Smooth muscle cell (in vitro differentiated cells): Measurements from ENCODE around the gene DENND1A. TPM values are rescaled to one million over a fixed set of nuclear protein-coding genes. Genes with fewer than 3 reads are reported as not detected.

ENCODE experiments used
- DNase-seq: peaks from one replicate; lab custom pipeline; 2025; ENCODE audit not compliant: unreplicated experiment; lab: John Stamatoyannopoulos, UW
- H2AFZ ChIP-seq: fragments of 200-600 bp; sonication (generic); 2 replicates; pipeline ENCODE4 v1.6.0; 2016; ENCODE audit warnings: antibody characterized with exemption, low read depth, mild to moderate bottlenecking
- H3F3A ChIP-seq: fragments of 200-600 bp; sonication (generic); 2 replicates; pipeline ENCODE4 v1.6.0; 2017; ENCODE audit warnings: antibody characterized with exemption, low read depth
- H3K27ac ChIP-seq: fragments of 200-600 bp; sonication (generic); 2 replicates; pipeline ENCODE4 v1.5.1; 2016; ENCODE audit warnings: low read depth, mild to moderate bottlenecking
- H3K27me3 ChIP-seq: fragments of 200-600 bp; sonication (generic); 2 replicates; pipeline ENCODE4 v1.6.1; 2016; ENCODE audit warnings: low read depth, mild to moderate bottlenecking
- H3K36me3 ChIP-seq: fragments of 200-600 bp; sonication (generic); 2 replicates; pipeline ENCODE4 v1.5.1; 2016; ENCODE audit warnings: low read depth
- H3K4me1 ChIP-seq: fragments of 200-600 bp; sonication (generic); 2 replicates; pipeline ENCODE4 v1.5.1; 2016; ENCODE audit warnings: low read depth
- H3K4me2 ChIP-seq: fragments of 200-600 bp; sonication (generic); 2 replicates; pipeline ENCODE4 v1.6.0; 2016; ENCODE audit warnings: mild to moderate bottlenecking
- H3K4me3 ChIP-seq: fragments of 200-600 bp; sonication (generic); 2 replicates; pipeline ENCODE4 v1.5.1; 2016; ENCODE audit warnings: mild to moderate bottlenecking
- H3K79me2 ChIP-seq: fragments of 200-600 bp; sonication (generic); 2 replicates; pipeline ENCODE4 v1.6.0; 2016; ENCODE audit warnings: low read depth, mild to moderate bottlenecking
- H3K9ac ChIP-seq: fragments of 200-600 bp; sonication (generic); 2 replicates; pipeline ENCODE4 v1.6.0; 2016; ENCODE audit warnings: low read depth
- H3K9me3 ChIP-seq: fragments of 200-600 bp; sonication (generic); replicated peaks from 2 replicates; pipeline ENCODE4 v1.5.1; 2016; ENCODE audit warnings: low read depth
- H4K20me1 ChIP-seq: fragments of 200-600 bp; sonication (generic); 2 replicates; pipeline ENCODE4 v1.6.0; 2016; ENCODE audit warnings: low read depth
- WGBS: methylation state at CpG from one replicate; pipeline ENCODE4 v1.1.7; 2016; ENCODE audit warnings: low lambda C conversion rate; 5-methylcytosine and 5-hydroxymethylcytosine counted together
- polyA plus RNA-seq: library from polyadenylated mRNA; unstranded; fragments of >200 nt; fragmentation: Nextera tagmentation; extraction: Ambion mirVana; gene quantifications from 2 replicates; pipeline ENCODE4 v1.2.1, GENCODE V29; 2016
- total RNA-seq: library from RNA; depleted of rRNA; stranded (reverse); fragments of >200 nt; gene quantifications from 2 replicates; pipeline ENCODE4 v1.2.3, GENCODE V29; 2014
- TF ChIP-seq, protein P1 (sequence below): fragments of 200-600 bp; sonication (generic); IDR thresholded peaks from 2 replicates; pipeline ENCODE4 v1.5.1; 2017; ENCODE audit warnings: borderline replicate concordance, mild to moderate bottlenecking, antibody characterized with exemption; ENCODE audit not compliant: insufficient read depth, poor library complexity, severe bottlenecking

Gene DENND1A
- total and polyA plus RNA-seq, 2 experiments from 2014 or later: 8.1 to 20.2 TPM

DNA sequence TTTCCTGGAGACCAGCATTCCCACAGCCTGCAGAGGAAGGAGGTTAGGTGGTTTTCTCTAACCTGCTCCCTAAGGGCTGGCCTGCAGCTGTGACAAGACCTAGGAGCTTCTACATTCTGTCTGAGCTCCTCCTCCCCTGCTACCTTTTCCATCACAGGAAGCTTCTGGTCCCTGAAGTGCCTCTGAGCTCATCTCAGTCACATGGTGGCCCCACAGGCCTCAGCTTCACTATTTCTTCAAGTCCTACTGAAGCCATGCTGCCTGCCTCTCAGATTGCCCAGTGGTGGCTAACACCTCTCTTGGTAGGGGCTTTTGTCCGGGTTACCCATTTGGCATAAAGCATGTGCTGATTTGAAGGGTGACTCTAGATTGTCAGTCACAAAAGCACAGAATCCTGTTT, 314.5 kb downstream of the DENND1A start:
- 87% methylated on average over 1 of the region's 1 CpG for WGBS
- TF ChIP-seq, protein P1, sequence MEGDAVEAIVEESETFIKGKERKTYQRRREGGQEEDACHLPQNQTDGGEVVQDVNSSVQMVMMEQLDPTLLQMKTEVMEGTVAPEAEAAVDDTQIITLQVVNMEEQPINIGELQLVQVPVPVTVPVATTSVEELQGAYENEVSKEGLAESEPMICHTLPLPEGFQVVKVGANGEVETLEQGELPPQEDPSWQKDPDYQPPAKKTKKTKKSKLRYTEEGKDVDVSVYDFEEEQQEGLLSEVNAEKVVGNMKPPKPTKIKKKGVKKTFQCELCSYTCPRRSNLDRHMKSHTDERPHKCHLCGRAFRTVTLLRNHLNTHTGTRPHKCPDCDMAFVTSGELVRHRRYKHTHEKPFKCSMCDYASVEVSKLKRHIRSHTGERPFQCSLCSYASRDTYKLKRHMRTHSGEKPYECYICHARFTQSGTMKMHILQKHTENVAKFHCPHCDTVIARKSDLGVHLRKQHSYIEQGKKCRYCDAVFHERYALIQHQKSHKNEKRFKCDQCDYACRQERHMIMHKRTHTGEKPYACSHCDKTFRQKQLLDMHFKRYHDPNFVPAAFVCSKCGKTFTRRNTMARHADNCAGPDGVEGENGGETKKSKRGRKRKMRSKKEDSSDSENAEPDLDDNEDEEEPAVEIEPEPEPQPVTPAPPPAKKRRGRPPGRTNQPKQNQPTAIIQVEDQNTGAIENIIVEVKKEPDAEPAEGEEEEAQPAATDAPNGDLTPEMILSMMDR: no peak
- H2AFZ ChIP-seq: no peak overlapping the region
- H4K20me1 ChIP-seq: no peaks in the 10 kb centered on the region
- H3K79me2 ChIP-seq: no peaks in the 10 kb centered on the region
- DNase-seq: no peak
- no peaks in the 10 kb centered on the region for H3F3A ChIP-seq
- H3K9ac ChIP-seq: no peak overlapping the region
- no peak overlapping the region for H3K27ac ChIP-seq
- no peaks in the 10 kb centered on the region for H3K36me3 ChIP-seq
- no peaks in the 10 kb centered on the region for H3K27me3 ChIP-seq
- H3K9me3 ChIP-seq: no peaks in the 10 kb centered on the region
- no peak overlapping the region for H3K4me3 ChIP-seq
- H3K4me2 ChIP-seq: no peak overlapping the region
- no peaks in the 10 kb centered on the region for H3K4me1 ChIP-seq

DNA sequence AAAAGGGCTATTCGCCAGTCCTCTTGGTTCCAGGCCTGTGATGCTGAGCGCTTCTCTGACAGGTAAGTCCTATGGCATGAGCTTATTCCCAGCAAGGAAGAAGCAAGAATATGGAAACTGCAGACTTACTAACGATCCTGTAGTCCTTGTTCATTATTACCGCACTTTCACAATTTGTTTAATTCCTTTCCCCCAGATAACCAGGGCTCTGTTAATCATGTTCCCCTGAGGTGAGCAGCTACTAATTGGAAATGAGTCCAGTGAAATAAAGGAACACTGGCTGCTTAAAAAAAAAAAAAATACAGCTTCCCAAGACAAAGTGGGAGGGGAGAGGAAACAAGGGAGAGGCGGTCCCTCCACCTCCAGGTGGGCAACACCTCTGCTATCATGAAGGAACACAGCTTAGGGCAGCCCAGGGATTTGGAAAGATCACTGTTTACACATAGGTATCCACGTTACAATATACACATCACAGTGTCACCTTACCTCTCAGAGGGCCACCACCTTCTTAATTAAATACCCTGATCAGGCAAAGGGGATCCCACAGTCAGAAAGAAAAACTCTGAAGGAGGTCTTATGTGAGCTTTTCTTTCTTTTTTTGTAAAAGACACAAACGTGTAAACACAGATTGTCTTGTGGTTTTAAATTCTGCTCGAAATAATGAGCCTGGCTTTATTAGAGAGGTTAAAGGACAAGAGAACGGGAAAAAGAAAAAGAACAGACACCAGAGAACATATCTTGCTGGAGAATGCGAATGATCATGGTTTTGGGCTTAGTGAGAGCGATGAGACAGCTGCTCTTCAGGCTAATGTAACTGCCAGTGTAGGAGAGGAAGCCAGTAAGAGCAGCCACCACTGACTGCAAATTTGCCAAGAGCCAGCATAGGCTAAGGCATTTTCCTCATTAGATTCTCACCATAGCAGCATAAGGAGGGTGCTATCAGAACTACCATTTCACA, 315.3 kb downstream of the DENND1A start:
- no peaks in the 10 kb centered on the region for H3K9me3 ChIP-seq
- TF ChIP-seq, protein P1: no peak
- no peak overlapping the region for H2AFZ ChIP-seq
- no peaks in the 10 kb centered on the region for H4K20me1 ChIP-seq
- no peaks in the 10 kb centered on the region for H3K27me3 ChIP-seq
- H3K4me3 ChIP-seq: no peak overlapping the region
- no peak for DNase-seq
- H3K4me1 ChIP-seq: no peaks in the 10 kb centered on the region
- H3K27ac ChIP-seq: no peak overlapping the region
- no peak overlapping the region for H3K9ac ChIP-seq
- no peaks in the 10 kb centered on the region for H3F3A ChIP-seq
- no peaks in the 10 kb centered on the region for H3K79me2 ChIP-seq
- 76% methylated on average over 11 of the region's 11 CpGs for WGBS
- H3K4me2 ChIP-seq: no peak overlapping the region
- no peaks in the 10 kb centered on the region for H3K36me3 ChIP-seq

DNA sequence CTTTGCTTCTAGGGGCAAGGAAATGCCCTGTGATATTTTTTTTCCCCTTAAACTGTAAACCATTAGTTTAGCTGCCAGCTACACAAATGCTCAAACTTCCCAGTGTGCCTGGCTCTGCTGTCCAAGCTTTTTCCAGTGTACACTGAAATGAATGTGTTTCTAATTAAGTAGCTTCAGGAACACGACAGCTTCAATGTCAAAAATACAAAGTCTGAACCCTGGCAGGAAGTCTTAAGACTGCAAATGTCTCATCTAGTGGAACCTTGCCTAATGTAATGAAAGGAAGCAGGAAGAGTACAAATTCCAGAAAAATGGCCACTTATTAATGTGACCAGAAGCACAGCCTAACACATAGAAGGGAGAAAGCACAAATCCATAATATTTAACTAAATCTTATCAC, 318.7 kb downstream of the DENND1A start:
- Histone ChIP-seq H3K4me2 (no peak overlapping the region), H3K27ac (no peak overlapping the region), H3K9ac (no peak overlapping the region), H4K20me1 (no peaks in the 10 kb centered on the region), H2AFZ (no peak overlapping the region), H3K27me3 (no peaks in the 10 kb centered on the region), H3K36me3 (no peaks in the 10 kb centered on the region), H3K9me3 (no peaks in the 10 kb centered on the region), H3K4me1 (no peaks in the 10 kb centered on the region), H3K79me2 (no peaks in the 10 kb centered on the region), H3F3A (no peaks in the 10 kb centered on the region), H3K4me3 (no peak overlapping the region)
- DNase-seq: no peak
- TF ChIP-seq, protein P1: no peak
- WGBS: 10% methylated on average over 1 of the region's 1 CpG
